Bronchial epithelial cell (primary cell): Measurements from ENCODE around the gene FBXW5. TPM values are rescaled to one million over a fixed set of nuclear protein-coding genes. Genes with fewer than 3 reads are reported as not detected.
A peak's percentile ranks its signal among the peaks of the same experiment; 100 is the strongest.

Experiments
- DNase-seq: peaks from one replicate; pipeline ENCODE4 v3.0.0-alpha.2; 2010; ENCODE audit warnings: low read depth
- FAIRE-seq: peaks from 2 replicates; lab custom pipeline; 2011; peaks lifted over from hg19 to GRCh38; lab: Jason Lieb, UNC
- H3K27me3 ChIP-seq: 2 replicates; pipeline ENCODE4 v1.5.1; 2011; ENCODE audit warnings: low read length; ENCODE audit not compliant: control insufficient read depth, insufficient read depth
- H3K36me3 ChIP-seq: 2 replicates; pipeline ENCODE4 v1.5.1; 2011; ENCODE audit warnings: low read length; ENCODE audit not compliant: control insufficient read depth, insufficient read depth
- H3K4me3 ChIP-seq: 2 replicates; pipeline ENCODE4 v1.5.1; 2011; ENCODE audit warnings: mild to moderate bottlenecking, low read depth, low read length, control low read depth
- total RNA-seq: library from RNA; depleted of rRNA; stranded (reverse); fragments of >200 nt; gene quantifications from 2 replicates; pipeline ENCODE4 v1.2.1, GENCODE V29; 2014
- TF ChIP-seq, protein P1 (sequence below): IDR thresholded peaks from 2 replicates; pipeline ENCODE4 v1.5.1; 2011; ENCODE audit warnings: mild to moderate bottlenecking, moderate library complexity, low read length, control low read depth, inconsistent platforms; ENCODE audit not compliant: insufficient read depth, severe bottlenecking

FBXW5 gene
- total RNA-seq, 1 donor from 2014 or later: 162 TPM

- H3K36me3 ChIP-seq: peaks cover 21% of the 10 kb centered on the region
- no peak overlapping the region for H3K4me3 ChIP-seq
- DNase-seq (no peak), FAIRE-seq (no peak)
- TF ChIP-seq, protein P1, sequence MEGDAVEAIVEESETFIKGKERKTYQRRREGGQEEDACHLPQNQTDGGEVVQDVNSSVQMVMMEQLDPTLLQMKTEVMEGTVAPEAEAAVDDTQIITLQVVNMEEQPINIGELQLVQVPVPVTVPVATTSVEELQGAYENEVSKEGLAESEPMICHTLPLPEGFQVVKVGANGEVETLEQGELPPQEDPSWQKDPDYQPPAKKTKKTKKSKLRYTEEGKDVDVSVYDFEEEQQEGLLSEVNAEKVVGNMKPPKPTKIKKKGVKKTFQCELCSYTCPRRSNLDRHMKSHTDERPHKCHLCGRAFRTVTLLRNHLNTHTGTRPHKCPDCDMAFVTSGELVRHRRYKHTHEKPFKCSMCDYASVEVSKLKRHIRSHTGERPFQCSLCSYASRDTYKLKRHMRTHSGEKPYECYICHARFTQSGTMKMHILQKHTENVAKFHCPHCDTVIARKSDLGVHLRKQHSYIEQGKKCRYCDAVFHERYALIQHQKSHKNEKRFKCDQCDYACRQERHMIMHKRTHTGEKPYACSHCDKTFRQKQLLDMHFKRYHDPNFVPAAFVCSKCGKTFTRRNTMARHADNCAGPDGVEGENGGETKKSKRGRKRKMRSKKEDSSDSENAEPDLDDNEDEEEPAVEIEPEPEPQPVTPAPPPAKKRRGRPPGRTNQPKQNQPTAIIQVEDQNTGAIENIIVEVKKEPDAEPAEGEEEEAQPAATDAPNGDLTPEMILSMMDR: no peak
- no peaks in the 10 kb centered on the region for H3K27me3 ChIP-seq
Measured at GRCh38 chr9:136942881-136943230, 1.7 kb downstream of the FBXW5 start.

DNA sequence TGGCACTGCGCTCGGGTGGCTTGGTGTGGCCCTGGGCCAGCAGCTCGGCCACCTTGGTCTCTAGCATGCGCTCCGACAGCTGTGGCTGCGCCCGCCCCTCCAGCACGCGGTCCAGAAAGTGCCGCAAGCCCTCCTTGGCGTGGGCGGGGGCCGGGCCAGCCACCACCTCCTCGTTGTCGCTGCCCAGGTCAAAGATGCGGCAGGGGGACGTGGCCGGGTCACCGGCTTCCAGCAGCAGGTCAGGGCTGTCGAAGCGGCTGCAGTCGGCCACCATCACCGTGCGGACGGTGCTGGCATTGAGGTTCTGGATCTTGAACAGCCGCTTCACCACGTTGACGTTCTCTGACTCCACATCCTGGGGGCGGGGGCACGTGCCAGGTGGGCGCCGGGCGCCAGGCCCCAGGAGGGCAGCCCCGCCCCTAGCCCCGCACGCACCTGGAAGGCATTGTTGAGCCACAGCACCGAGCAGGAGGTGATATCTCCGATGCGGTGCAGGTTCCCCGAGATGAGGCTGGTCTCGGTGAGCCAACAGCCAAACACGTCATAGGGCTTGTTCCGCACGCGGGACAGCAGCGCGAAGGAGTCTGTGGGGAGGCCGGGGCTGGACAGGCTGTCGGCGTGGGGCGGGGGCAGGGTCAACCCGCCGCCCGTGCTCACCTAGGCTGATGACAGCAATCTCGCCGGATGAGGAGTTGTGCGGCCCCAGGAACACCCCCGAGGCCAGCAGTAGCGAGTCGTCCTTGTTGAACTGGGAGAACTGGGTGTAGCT is 2.2 kb downstream of the FBXW5 start:
- H3K36me3 ChIP-seq: peaks cover 21% of the 10 kb centered on the region
- TF ChIP-seq, protein P1: no peak
- no peak for FAIRE-seq
- H3K27me3 ChIP-seq: no peaks in the 10 kb centered on the region
- no peak overlapping the region for H3K4me3 ChIP-seq
- DNase-seq: no peak

DNA sequence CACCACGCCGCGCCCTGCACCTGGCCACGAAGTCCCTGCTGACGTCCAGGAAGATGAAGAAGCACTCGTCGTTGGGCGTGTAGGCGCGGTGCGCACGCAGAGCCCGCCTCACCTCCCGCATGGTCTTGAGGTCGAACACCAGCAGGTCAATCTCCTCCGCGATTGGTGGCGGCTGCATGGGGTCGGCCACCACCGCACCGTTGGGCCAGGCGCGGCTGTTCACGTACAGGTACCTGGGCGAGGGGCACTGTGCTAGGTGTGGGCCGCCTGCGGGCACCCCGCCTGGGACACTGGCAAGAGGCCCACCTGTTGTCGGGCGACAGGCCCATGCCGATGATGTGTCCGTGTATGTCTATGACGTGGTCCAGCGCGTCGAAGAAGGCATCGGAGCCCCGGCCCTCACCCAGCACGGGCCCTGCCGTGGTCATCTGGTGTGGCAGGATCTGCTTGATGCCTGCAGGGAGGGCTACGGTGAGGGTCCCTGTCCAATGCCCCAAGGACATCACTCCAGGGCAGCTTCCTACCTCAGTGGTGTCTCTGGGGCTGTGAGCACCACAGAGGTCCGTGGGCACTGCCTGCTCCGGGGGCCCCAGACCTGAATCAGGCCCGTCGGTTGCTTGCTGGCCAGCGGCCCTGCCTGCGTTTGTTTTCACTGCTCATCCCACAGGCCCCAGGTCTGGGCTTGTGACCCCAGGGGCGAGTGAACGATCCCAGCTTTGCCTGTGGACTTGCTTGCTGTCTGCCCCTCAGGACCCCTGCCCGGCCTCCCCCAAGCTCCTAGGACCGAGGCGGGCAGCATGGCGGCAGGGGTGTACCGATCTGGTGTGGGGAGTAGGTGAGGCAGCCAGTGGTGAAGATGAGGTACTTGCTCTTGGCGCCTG is 3.1 kb downstream of the FBXW5 start:
- DNase-seq: no peak
- Histone ChIP-seq H3K4me3 (no peak overlapping the region), H3K27me3 (no peaks in the 10 kb centered on the region), H3K36me3 (peaks cover 21% of the 10 kb centered on the region)
- FAIRE-seq: no peak
- TF ChIP-seq, protein P1: no peak

DNA sequence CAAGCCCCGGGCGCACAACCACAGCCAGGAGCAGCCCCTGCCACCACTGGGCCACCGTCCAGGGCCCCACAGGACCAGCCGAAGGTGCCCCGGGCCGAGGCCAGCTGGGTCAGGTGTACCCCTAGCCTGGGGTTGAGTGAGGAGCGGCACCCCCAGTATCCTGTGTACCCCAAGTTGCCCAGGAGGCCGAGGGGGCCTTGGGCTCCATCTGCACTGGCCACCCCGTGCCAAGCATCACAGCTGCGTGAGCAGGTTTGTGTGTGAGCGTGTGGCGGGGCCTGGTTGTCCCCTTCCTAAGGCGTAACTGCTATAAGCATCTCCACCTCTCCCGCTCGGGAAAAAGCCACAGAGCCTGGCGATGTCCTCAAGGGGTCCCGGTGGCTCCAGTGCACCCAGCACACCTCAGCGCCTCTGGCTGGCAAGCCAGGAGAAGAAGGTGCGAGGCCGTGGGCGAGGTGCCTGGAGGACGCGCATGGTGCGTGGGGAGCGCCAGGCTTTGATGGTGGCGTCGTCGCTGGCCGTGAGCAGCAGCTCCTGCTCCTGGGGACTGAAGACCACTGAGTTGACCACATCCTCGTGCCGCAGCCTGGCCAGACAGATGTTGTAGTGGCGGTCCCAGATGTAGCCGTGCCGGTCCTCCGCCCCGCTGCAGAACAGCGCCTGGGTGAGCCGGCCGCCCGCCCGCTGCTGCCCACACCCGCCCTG is 3.9 kb downstream of the FBXW5 start:
- H3K27me3 ChIP-seq: no peaks in the 10 kb centered on the region
- peaks cover 21% of the 10 kb centered on the region for H3K36me3 ChIP-seq
- H3K4me3 ChIP-seq: no peak overlapping the region
- TF ChIP-seq, protein P1: no peak
- DNase-seq (no peak), FAIRE-seq (no peak)

GRCh38 chr9:136939996-136940525 is 4.5 kb downstream of the FBXW5 start:
- FAIRE-seq: peak; percentile 88
- H3K36me3 ChIP-seq: peaks cover 21% of the 10 kb centered on the region
- TF ChIP-seq, protein P1: no peak

More at GRCh38 chr9:136939996-136940525, 4.5 kb downstream of the FBXW5 start:
- no peak for DNase-seq
- no peak overlapping the region for H3K4me3 ChIP-seq
- H3K27me3 ChIP-seq: no peaks in the 10 kb centered on the region
